K562 (cell line): ENCODE measurements around the gene DHX35. TPM values are rescaled to one million over a fixed set of nuclear protein-coding genes. Genes with fewer than 3 reads are reported as not detected.
A peak's percentile ranks its signal among the peaks of the same experiment; 100 is the strongest.

Experiments
- ATAC-seq: fragments of 200-7000 bp; cut with Tn5 transposase; 3 replicates; pipeline ENCODE4 v1.9.1; 2020; ENCODE audit warnings: moderate library complexity
- BruUV-seq: library from RNA; stranded (reverse); fragments of 400-500 nt; replicated peaks from 2 replicates; lab custom pipeline; 2021; lab: Mats Ljungman, UMichigan
- CTCF ChIA-PET: fragments of 300-600 bp; formaldehyde crosslinking; extraction: SDS; loops from one replicate; lab custom pipeline; 2021; ENCODE audit warnings: low intra/inter-chr PET ratio; lab: Yijun Ruan, JAX
- POLR2A ChIA-PET: fragments of 300-600, 350-650 bp; sonication (Branson Sonifier 250); formaldehyde crosslinking; extraction: SDS; loops from one replicate; lab custom pipeline; 2021; ENCODE audit warnings: antibody characterized with exemption, inconsistent platforms; lab: Yijun Ruan, JAX
- DNase-seq, 4 experiments: peaks; one replicate each; pipeline versions ENCODE4 v3.0.0 to v3.0.0-alpha.2; 2011 to 2018; ENCODE audit warnings: low spot score in 3 of 4, mixed read lengths in 3 of 4; ENCODE audit errors: extremely low read depth in 1 of 4
- FAIRE-seq: peaks from 2 replicates; lab custom pipeline; 2011; peaks lifted over from hg19 to GRCh38; lab: Jason Lieb, UNC
- H2AFZ ChIP-seq: 2 replicates; pipeline ENCODE4 v1.6.0; 2011; ENCODE audit warnings: low read depth, low read length, control low read depth, inconsistent platforms
- H3K27ac ChIP-seq: fragments of 200-600 bp; 3 replicates; pipeline ENCODE4 v1.8.0; 2011; ENCODE audit warnings: low read depth, mild to moderate bottlenecking, control low read depth, inconsistent platforms, low read length, moderate library complexity, mixed read lengths; ENCODE audit errors: extremely low read depth
- H3K27me3 ChIP-seq, 2 experiments: fragments of 300-600 bp in 1 of 2; 2 replicates in 1 of 2; 3 replicates in 1 of 2; pipeline versions ENCODE4 v1.6.0 to v1.8.0; 2011; ENCODE audit warnings: inconsistent platforms in 2 of 2, low read length in 2 of 2, mild to moderate bottlenecking in 1 of 2, mixed read lengths in 1 of 2, moderate library complexity in 1 of 2; ENCODE audit not compliant: control insufficient read depth in 2 of 2, insufficient read depth in 2 of 2
- H3K36me3 ChIP-seq: fragments of 300-600 bp; 3 replicates; pipeline ENCODE4 v1.8.0; 2011; ENCODE audit warnings: mild to moderate bottlenecking, low read length, inconsistent platforms; ENCODE audit not compliant: control insufficient read depth, insufficient read depth
- H3K4me1 ChIP-seq, 2 experiments: fragments of 200-600 bp in 1 of 2; replicated peaks in 1 of 2; 2 replicates in 1 of 2; 3 replicates in 1 of 2; pipeline versions ENCODE4 v1.5.1 to v1.8.0; 2011; ENCODE audit warnings: inconsistent platforms in 2 of 2, low read length in 2 of 2, mild to moderate bottlenecking in 1 of 2, mixed read lengths in 1 of 2, moderate library complexity in 1 of 2; ENCODE audit not compliant: control insufficient read depth in 2 of 2, insufficient read depth in 2 of 2
- H3K4me2 ChIP-seq: 2 replicates; pipeline ENCODE4 v1.6.1; 2011; ENCODE audit warnings: low read length, control low read depth, inconsistent platforms, mixed read lengths; ENCODE audit not compliant: insufficient read depth
- H3K4me3 ChIP-seq: fragments of 200-600 bp; sonication (generic), shearing (Covaris generic); 2 replicates; pipeline ENCODE4 v1.5.1; 2016; ENCODE audit warnings: control low read depth, inconsistent platforms
- H3K79me2 ChIP-seq: fragments of 200-600 bp; 3 replicates; pipeline ENCODE4 v1.8.0; 2011; ENCODE audit warnings: low read length, inconsistent platforms; ENCODE audit not compliant: control insufficient read depth, insufficient read depth
- H3K9ac ChIP-seq, 2 experiments: 2 replicates each; pipeline versions ENCODE4 v1.6.0 to v1.6.1; 2011; ENCODE audit warnings: low read depth in 2 of 2, low read length in 2 of 2, control low read depth in 1 of 2, inconsistent platforms in 1 of 2, mild to moderate bottlenecking in 1 of 2, mixed read lengths in 1 of 2; ENCODE audit not compliant: insufficient read depth in 1 of 2
- H3K9me1 ChIP-seq: one replicate; pipeline ENCODE4 v1.6.0; 2011; ENCODE audit warnings: inconsistent platforms, mild to moderate bottlenecking, low read length, moderate library complexity; ENCODE audit not compliant: control insufficient read depth, insufficient read depth
- H3K9me3 ChIP-seq: replicated peaks from 2 replicates; pipeline ENCODE4 v1.5.1; 2011; ENCODE audit warnings: low read depth, low read length, inconsistent platforms; ENCODE audit not compliant: control insufficient read depth, insufficient read depth
- H4K20me1 ChIP-seq: replicated peaks from 2 replicates; pipeline ENCODE4 v1.6.1; 2011; ENCODE audit warnings: low read length, inconsistent platforms, mixed read lengths; ENCODE audit not compliant: control insufficient read depth, insufficient read depth
- BCOR ChIP-seq: fragments of 450-650 bp; IDR thresholded peaks from 2 replicates; pipeline ENCODE4 v1.6.1; 2016
- BHLHE40 ChIP-seq: IDR thresholded peaks from 2 replicates; pipeline ENCODE4 v1.6.1; 2011; ENCODE audit warnings: low read length, improper control_type of control experiment
- CGGBP1 ChIP-seq: fragments of 250-450 bp; sonication (Bioruptor Pico); IDR thresholded peaks from 2 replicates; pipeline ENCODE4 v1.9.0; 2021; ENCODE audit warnings: mild to moderate bottlenecking
- EGR1 ChIP-seq: fragments of 450-650 bp; conservative IDR thresholded peaks from 2 replicates; pipeline ENCODE4 v1.6.1; 2017; ENCODE audit warnings: mild to moderate bottlenecking
- EHMT2 ChIP-seq: fragments of 450-650 bp; IDR thresholded peaks from 2 replicates; pipeline ENCODE4 v1.6.1; 2018; ENCODE audit warnings: antibody characterized with exemption
- ESRRA ChIP-seq: fragments of 450-650 bp; IDR thresholded peaks from 2 replicates; pipeline ENCODE4 v1.6.1; 2014; ENCODE audit warnings: low read depth, mild to moderate bottlenecking, moderate library complexity, borderline replicate concordance
- ETV1 ChIP-seq: fragments of 450-650 bp; conservative IDR thresholded peaks from 2 replicates; pipeline ENCODE4 v1.6.1; 2016; ENCODE audit warnings: missing genetic modification characterization, control low read depth, low read depth, missing compliant biosample characterization
- FOSL1 ChIP-seq: fragments of 200-800 bp; sonication (Bioruptor generic); conservative IDR thresholded peaks from 2 replicates; pipeline ENCODE4 v1.6.1; 2016; ENCODE audit warnings: missing genetic modification characterization, missing compliant biosample characterization
- HEY1 ChIP-seq: fragments of 250-450 bp; sonication (Bioruptor Pico); IDR thresholded peaks from 2 replicates; pipeline ENCODE4 v1.5.0; 2020; ENCODE audit warnings: mild to moderate bottlenecking, moderate library complexity, borderline replicate concordance
- HMG20B ChIP-seq: fragments of 250-450 bp; sonication (Bioruptor Pico); IDR thresholded peaks from 2 replicates; pipeline ENCODE4 v1.5.0; 2021; ENCODE audit warnings: mild to moderate bottlenecking
- KAT2B ChIP-seq: IDR thresholded peaks from one replicate; pipeline ENCODE4 v1.6.1; 2012; ENCODE audit warnings: low read depth, mild to moderate bottlenecking, control low read depth, inconsistent platforms, low read length, moderate library complexity
- MED1 ChIP-seq: sonication (generic); formaldehyde crosslinking; IDR thresholded peaks from 2 replicates; pipeline ENCODE4 v1.8.1; 2023; ENCODE audit warnings: missing genetic modification reagents, borderline replicate concordance
- MTA1 ChIP-seq: fragments of 450-650 bp; IDR thresholded peaks from 2 replicates; pipeline ENCODE4 v1.6.1; 2017; ENCODE audit warnings: borderline replicate concordance
- MTA2 ChIP-seq: fragments of 450-650 bp; IDR thresholded peaks from 2 replicates; pipeline ENCODE4 v1.6.1; 2016; ENCODE audit warnings: low read depth
- NCOR1 ChIP-seq: fragments of 450-650 bp; IDR thresholded peaks from 2 replicates; pipeline ENCODE4 v1.6.1; 2016; ENCODE audit warnings: mild to moderate bottlenecking, moderate library complexity
- NONO ChIP-seq, 2 experiments: fragments of 200-400 bp in 1 of 2; fragments of 450-650 bp in 1 of 2; formaldehyde crosslinking in 1 of 2; IDR thresholded peaks; 2 replicates each; pipeline ENCODE4 v1.6.1; 2017; ENCODE audit warnings: low read depth in 2 of 2, mild to moderate bottlenecking in 2 of 2, moderate library complexity in 2 of 2, low read length in 1 of 2
- POLR2G ChIP-seq: fragments of 200-400 bp; formaldehyde crosslinking; IDR thresholded peaks from 2 replicates; pipeline ENCODE4 v1.6.1; 2017; ENCODE audit warnings: low read depth, mild to moderate bottlenecking, antibody characterized with exemption, low read length, moderate library complexity
- RBM14 ChIP-seq: fragments of 200-400 bp; formaldehyde crosslinking; IDR thresholded peaks from 2 replicates; pipeline ENCODE4 v1.6.1; 2018; ENCODE audit warnings: low read depth, mild to moderate bottlenecking, low read length, moderate library complexity, borderline replicate concordance; ENCODE audit not compliant: insufficient read depth
- RBM15 ChIP-seq: fragments of 200-400 bp; formaldehyde crosslinking; IDR thresholded peaks from 2 replicates; pipeline ENCODE4 v1.6.1; 2018; ENCODE audit warnings: mild to moderate bottlenecking, low read length, moderate library complexity; ENCODE audit not compliant: insufficient read depth
- RBM22 ChIP-seq: fragments of 200-400 bp; formaldehyde crosslinking; IDR thresholded peaks from 2 replicates; pipeline ENCODE4 v1.6.1; 2018; ENCODE audit warnings: low read length, low read depth; ENCODE audit not compliant: poor library complexity, severe bottlenecking
- TEAD2 ChIP-seq: fragments of 450-650 bp; IDR thresholded peaks from 2 replicates; pipeline ENCODE4 v1.6.1; 2016; ENCODE audit warnings: missing genetic modification characterization, control low read depth, missing compliant biosample characterization
- YBX1 ChIP-seq: fragments of 450-650 bp; IDR thresholded peaks from 2 replicates; pipeline ENCODE4 v1.7.1; 2016; ENCODE audit warnings: mild to moderate bottlenecking
- ZFP30 ChIP-seq: fragments of 250-450 bp; sonication (Bioruptor Pico); IDR thresholded peaks from 2 replicates; pipeline ENCODE4 v1.8.0; 2022; ENCODE audit warnings: moderate library complexity, mild to moderate bottlenecking, inconsistent platforms, borderline replicate concordance
- ZNF146 ChIP-seq: IDR thresholded peaks from one replicate; pipeline ENCODE4 v1.6.1; 2018; ENCODE audit warnings: missing compliant biosample characterization; ENCODE audit not compliant: unreplicated experiment
- ZNF217 ChIP-seq: sonication (generic); formaldehyde crosslinking; IDR thresholded peaks from 2 replicates; pipeline ENCODE4 v1.8.0; 2022; ENCODE audit warnings: mild to moderate bottlenecking, missing genetic modification reagents
- ZNF41 ChIP-seq: fragments of 250-450 bp; sonication (Bioruptor Pico); conservative IDR thresholded peaks from 2 replicates; pipeline ENCODE4 v1.4.0; 2020; ENCODE audit warnings: mild to moderate bottlenecking
- ZNF77 ChIP-seq: fragments of 250-450 bp; sonication (Bioruptor Pico); IDR thresholded peaks from 2 replicates; pipeline ENCODE4 v1.5.0; 2020
- WGBS: fragments of 100-300 bp; shearing (Covaris generic); methylation state at CpG from one replicate; pipeline ENCODE4 v1.1.6; 2016; ENCODE audit warnings: low coverage, mixed read lengths; ENCODE audit not compliant: insufficient coverage; ENCODE audit errors: missing lambda C conversion rate; 5-methylcytosine and 5-hydroxymethylcytosine counted together
- in situ Hi-C: fragments of 300-500 bp; cut with MboI; formaldehyde crosslinking; loops from 4 replicates; pipeline ENCODE4 v1.15.0; 2018; ENCODE audit warnings: inconsistent platforms, mixed read lengths
- intact Hi-C: fragments of 100-400 bp; cut with micrococcal nuclease; formaldehyde crosslinking; loops from 2 replicates; pipeline ENCODE4 v1.14.2; 2022
- polyA plus RNA-seq, 8 experiments: library from polyadenylated mRNA; depleted of rRNA in 4 of 8; stranded (reverse) in 5 of 8; unstranded in 3 of 8; fragments of >200 nt; fragmentation: Nextera tagmentation in 2 of 8; fragmentation: Illumina TruSeq in 1 of 8; extraction: Ambion mirVana in 2 of 8; extraction: Trizol in 1 of 8; gene quantifications; 2 replicates each; pipeline versions ENCODE4 v1.2.1 to v1.2.3, GENCODE V29; 2011 to 2014; ENCODE audit warnings: inconsistent platforms in 1 of 8, missing spikeins in 1 of 8
- total RNA-seq, 7 experiments: library from RNA; depleted of rRNA in 6 of 7; stranded (reverse); fragments of >200 nt in 6 of 7; fragmentation: Illumina TruSeq in 2 of 7; extraction: Trizol in 2 of 7; gene quantifications; 2 replicates each; pipeline versions ENCODE4 v1.2.1 to v1.2.3, GENCODE V29; 2011 to 2021; ENCODE audit warnings: low replicate concordance in 1 of 7

The DHX35 gene
- total and polyA plus RNA-seq, 9 of the 15 experiments (the other 6 are each of a cell fraction or from before 2014, with no cell fraction given): 6.5 to 25.6 (median 16.9) TPM

DNA sequence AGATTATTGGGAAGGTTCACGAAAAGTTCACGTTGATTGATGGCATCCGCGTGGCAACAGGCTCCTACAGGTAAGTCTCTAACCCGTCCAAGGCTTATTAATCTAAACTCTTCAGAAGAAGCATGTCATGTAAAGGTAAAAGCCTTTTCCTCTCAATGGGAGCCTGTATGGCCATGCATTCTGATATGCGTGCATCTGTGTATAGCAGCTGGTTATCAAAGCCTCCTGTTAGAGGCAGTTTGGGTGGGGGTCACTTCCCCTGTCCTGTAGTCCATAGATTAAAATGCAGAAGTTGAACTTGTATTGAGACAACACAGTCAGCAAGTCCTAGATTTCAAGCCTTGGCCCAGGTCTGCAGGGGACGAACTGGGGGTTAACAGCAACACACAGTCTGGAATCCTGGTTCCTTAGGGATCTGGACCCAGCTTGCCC lies 14.2 kb upstream of the DHX35 start:
- H3K27ac ChIP-seq: peak overlapping the region; percentile 86
- BruUV-seq: no TSS peak
- H3K4me2 ChIP-seq: peak overlapping the region; percentile 68
- ChIA-PET CTCF (no interaction called here), POLR2A (interaction anchor here (0.9 to 1.9 kb wide), 8 partner anchors 9 to 22 kb away, joined by 3 to 14 read pairs (median 4); partner anchors contain the start of genes DHX35 and FAM83D)
- peak overlapping the region; percentile 11 to 56; a peak in 3 of 4 replicates for H3K9ac ChIP-seq
- no peaks in the 10 kb centered on the region for H3K9me3 ChIP-seq
- ATAC-seq: peak; percentile 86
- peaks cover 96% of the 10 kb centered on the region for H3K36me3 ChIP-seq
- H2AFZ ChIP-seq: no peak overlapping the region
- H4K20me1 ChIP-seq: no peaks in the 10 kb centered on the region
- H3K79me2 ChIP-seq: peaks cover 80% of the 10 kb centered on the region
- in situ Hi-C loops: no loop called here
- 0% methylated on average over 7 of the region's 7 CpGs for WGBS
- no peaks in the 10 kb centered on the region for H3K9me1 ChIP-seq
- no peak overlapping the region for H3K4me3 ChIP-seq
- FAIRE-seq: peak; percentile 96
- intact Hi-C loops: loop anchor here (5.0 kb wide), 1 partner anchor 49 kb away; no protein-coding TSS in a partner anchor
- no peaks in the 10 kb centered on the region for H3K27me3 ChIP-seq
- peaks cover 21 to 36% of the 10 kb centered on the region in 2 experiments for H3K4me1 ChIP-seq
- peak; percentile 58 to 92 (median 74) for DNase-seq
- peak; percentile 98 for TF ChIP-seq MTA2
- no peak for TF ChIP-seq HEY1
- no peak for TF ChIP-seq RBM14
- TF ChIP-seq ETV1 (tag): peak; percentile 53; the same call in 1 of the 2 replicates
- no peak for TF ChIP-seq CGGBP1 (CRISPR knock-in tag)
- no peak for TF ChIP-seq ZNF146
- peak in 1 of 2 experiments; percentile 63; a peak in 1 of 4 replicates for TF ChIP-seq NONO (IDR thresholded peaks at IDR 0.05; ENCODE audit: low read depth in 2 of 2, low read length in 1 of 2)
- TF ChIP-seq MTA1: peak; percentile 76; the same call in 1 of the 2 replicates
- TF ChIP-seq FOSL1: no peak
- TF ChIP-seq EGR1: no peak
- TF ChIP-seq YBX1: no peak
- TF ChIP-seq ZNF77: no peak
- TF ChIP-seq BHLHE40: peak; percentile 57; the same call in 1 of the 2 replicates
- no peak for TF ChIP-seq RBM15
- TF ChIP-seq ZNF41 (CRISPR knock-in tag): no peak
- 0 out of 2 replicates have a peak, but pooled peaks have one; percentile 10 for TF ChIP-seq ESRRA
- no peak for TF ChIP-seq HMG20B (CRISPR knock-in tag)
- no peak for TF ChIP-seq POLR2G
- no peak for TF ChIP-seq MED1 (CRISPR knock-in tag)
- no peak for TF ChIP-seq ZNF217 (CRISPR knock-in tag)
- no peak for TF ChIP-seq TEAD2 (tag)
- peak; percentile 99 for TF ChIP-seq NCOR1
- TF ChIP-seq RBM22: no peak
- no peak for TF ChIP-seq EHMT2
- no peak for TF ChIP-seq ZFP30
- TF ChIP-seq BCOR: peak; percentile 78; the same call in 1 of the 2 replicates
- no peak for TF ChIP-seq KAT2B
